A549 (cell line): ENCODE results near the gene UPF2. TPM values are rescaled to one million over a fixed set of nuclear protein-coding genes. Genes with fewer than 3 reads are reported as not detected.

Experiments used
- ATAC-seq, 2 experiments: fragments of 200-7000 bp in 1 of 2; fragments of >200 bp in 1 of 2; cut with Nextera tagmentation in 1 of 2; cut with Tn5 transposase in 1 of 2; 3 replicates each; pipeline versions ENCODE4 v1.8.0 to v1.9.1; 2018 to 2020; ENCODE audit warnings: mild to moderate bottlenecking in 1 of 2, moderate library complexity in 1 of 2
- CTCF ChIA-PET: fragments of 300-600 bp; sonication (Branson Sonifier 250); formaldehyde crosslinking; extraction: SDS; loops from one replicate; lab custom pipeline; 2021; ENCODE audit warnings: antibody characterized with exemption, inconsistent platforms; lab: Yijun Ruan, JAX
- POLR2A ChIA-PET: fragments of 350-600 bp; formaldehyde crosslinking; extraction: SDS; loops from one replicate; lab custom pipeline; 2021; ENCODE audit warnings: antibody characterized with exemption, inconsistent platforms; lab: Yijun Ruan, JAX
- DNase-seq, 2 experiments: peaks; one replicate each; pipeline versions ENCODE4 v3.0.0 to v3.0.0-alpha.2; 2011 to 2016; ENCODE audit warnings: low read depth in 1 of 2, low spot score in 1 of 2
- FAIRE-seq: peaks from 2 replicates; lab custom pipeline; 2011; peaks lifted over from hg19 to GRCh38; lab: Jason Lieb, UNC
- H3K27ac ChIP-seq, 2 experiments: fragments of >200 bp; sonication (Bioruptor Twin); formaldehyde crosslinking; 3 replicates each; pipeline ENCODE4 v1.5.1; 2016 to 2017
- H3K4me1 ChIP-seq: fragments of >200 bp; sonication (Bioruptor Twin); formaldehyde crosslinking; 3 replicates; pipeline ENCODE4 v1.6.1; 2016
- H3K4me2 ChIP-seq: fragments of >200 bp; sonication (Bioruptor Twin); formaldehyde crosslinking; 3 replicates; pipeline ENCODE4 v1.6.1; 2016
- H3K4me3 ChIP-seq: fragments of >200 bp; sonication (Bioruptor Twin); formaldehyde crosslinking; 3 replicates; pipeline ENCODE4 v1.5.1; 2016
- H3K9me3 ChIP-seq: fragments of >200 bp; sonication (Bioruptor Twin); formaldehyde crosslinking; 3 replicates; pipeline ENCODE4 v1.6.1; 2016
- CEBPB ChIP-seq, 2 experiments: fragments of >200 bp in 1 of 2; sonication (Bioruptor Twin) in 1 of 2; formaldehyde crosslinking in 1 of 2; IDR thresholded peaks; 2 replicates each; pipeline ENCODE4 v1.6.1; 2012 to 2016
- CHD4 ChIP-seq: fragments of 200-600 bp; sonication (generic); IDR thresholded peaks from 2 replicates; pipeline ENCODE4 v1.6.1; 2016; ENCODE audit warnings: antibody characterized with exemption, mild to moderate bottlenecking, borderline replicate concordance
- ESRRA ChIP-seq: fragments of 150-350 bp; IDR thresholded peaks from 2 replicates; pipeline ENCODE4 v1.6.1; 2014; ENCODE audit warnings: mild to moderate bottlenecking, low read length, borderline replicate concordance
- FOSB ChIP-seq: fragments of 250-450 bp; sonication (Bioruptor Pico); IDR thresholded peaks from 2 replicates; pipeline ENCODE4 v1.5.0; 2020; ENCODE audit warnings: mild to moderate bottlenecking, moderate library complexity
- FOXS1 ChIP-seq: fragments of 250-450 bp; sonication (Bioruptor Pico); IDR thresholded peaks from 2 replicates; pipeline ENCODE4 v1.5.0; 2020; ENCODE audit warnings: mild to moderate bottlenecking, moderate library complexity
- GATA3 ChIP-seq: IDR thresholded peaks from 2 replicates; pipeline ENCODE4 v1.6.1; 2012; ENCODE audit warnings: borderline replicate concordance
- HES2 ChIP-seq: fragments of >200 bp; sonication (Bioruptor Twin); formaldehyde crosslinking; IDR thresholded peaks from 2 replicates; pipeline ENCODE4 v1.6.1; 2016
- HMGXB4 ChIP-seq: fragments of 250-450 bp; sonication (Bioruptor Pico); IDR thresholded peaks from 2 replicates; pipeline ENCODE4 v1.5.0; 2021; ENCODE audit warnings: mild to moderate bottlenecking, moderate library complexity, borderline replicate concordance
- JUNB ChIP-seq: fragments of >200 bp; sonication (Bioruptor Twin); formaldehyde crosslinking; IDR thresholded peaks from 2 replicates; pipeline ENCODE4 v1.6.1; 2016
- MAZ ChIP-seq: fragments of 150-350 bp; IDR thresholded peaks from 2 replicates; pipeline ENCODE4 v1.6.1; 2014; ENCODE audit warnings: antibody characterized with exemption, low read depth, low read length, borderline replicate concordance
- MYC ChIP-seq: IDR thresholded peaks from 2 replicates; pipeline ENCODE4 v1.6.1; 2012; ENCODE audit warnings: mild to moderate bottlenecking, inconsistent platforms, low read length, improper control_type of control experiment, borderline replicate concordance
- RAD21 ChIP-seq, 2 experiments: fragments of >200 bp in 1 of 2; sonication (Bioruptor Twin) in 1 of 2; formaldehyde crosslinking in 1 of 2; IDR thresholded peaks in 1 of 2; conservative IDR thresholded peaks in 1 of 2; 2 replicates in 1 of 2; 3 replicates in 1 of 2; pipeline ENCODE4 v1.6.1; 2012 to 2018; ENCODE audit warnings: inconsistent platforms in 1 of 2
- ZFP36 ChIP-seq: fragments of 450-650 bp; IDR thresholded peaks from 2 replicates; pipeline ENCODE4 v1.6.1; 2014; ENCODE audit warnings: borderline replicate concordance; ENCODE audit not compliant: partially characterized antibody
- WGBS: methylation state at CpG from one replicate; pipeline ENCODE4 v1.1.6; 2017; ENCODE audit errors: missing lambda C conversion rate; 5-methylcytosine and 5-hydroxymethylcytosine counted together
- polyA plus RNA-seq, 4 experiments: library from polyadenylated mRNA; depleted of rRNA in 3 of 4; stranded (reverse); fragments of >200 nt; fragmentation: RNase III in 1 of 4; extraction: RNeasy Plus Mini Kit Qiagen cat#74134 plus additional on column Dnase treatment in 1 of 4; gene quantifications; 2 replicates in 3 of 4; 3 replicates in 1 of 4; pipeline ENCODE4 v1.2.3, GENCODE V29; 2011 to 2017
- TF ChIP-seq, protein P1 (sequence below): fragments of >200 bp; sonication (Bioruptor Twin); formaldehyde crosslinking; IDR thresholded peaks from 3 replicates; pipeline ENCODE4 v1.5.1; 2016
- TF ChIP-seq, protein P2 (sequence below): fragments of 200-600 bp; sonication (generic); IDR thresholded peaks from 2 replicates; pipeline ENCODE4 v1.6.1; 2016; ENCODE audit warnings: antibody characterized with exemption, mild to moderate bottlenecking, moderate library complexity
- TF ChIP-seq, protein P3 (sequence below): IDR thresholded peaks from 2 replicates; pipeline ENCODE4 v1.6.1; 2012
- TF ChIP-seq, protein P4 (sequence below): IDR thresholded peaks from 2 replicates; pipeline ENCODE4 v1.6.1; 2012; ENCODE audit warnings: low read depth, borderline replicate concordance

UPF2 gene
- polyA plus RNA-seq, 2 of the 4 experiments (the other 2 are of a cell fraction) = 16.5 to 21.6 TPM

GRCh38 chr10:12051241-12051640 lies 8.6 kb upstream of the UPF2 start:
- FAIRE-seq (no peak), DNase-seq (no peak), ATAC-seq (no peak)
- 51% methylated on average over 4 of the region's 4 CpGs for WGBS
- no peaks in the 10 kb centered on the region for H3K9me3 ChIP-seq
- ChIA-PET CTCF (interaction anchor here (0.7 to 1.8 kb wide), 3 partner anchors 14 to 164 kb away, joined by 4 to 6 read pairs (median 6); no protein-coding TSS in a partner anchor), POLR2A (no interaction called here)
- H3K4me3 ChIP-seq = no peak overlapping the region
- TF ChIP-seq, protein P1, sequence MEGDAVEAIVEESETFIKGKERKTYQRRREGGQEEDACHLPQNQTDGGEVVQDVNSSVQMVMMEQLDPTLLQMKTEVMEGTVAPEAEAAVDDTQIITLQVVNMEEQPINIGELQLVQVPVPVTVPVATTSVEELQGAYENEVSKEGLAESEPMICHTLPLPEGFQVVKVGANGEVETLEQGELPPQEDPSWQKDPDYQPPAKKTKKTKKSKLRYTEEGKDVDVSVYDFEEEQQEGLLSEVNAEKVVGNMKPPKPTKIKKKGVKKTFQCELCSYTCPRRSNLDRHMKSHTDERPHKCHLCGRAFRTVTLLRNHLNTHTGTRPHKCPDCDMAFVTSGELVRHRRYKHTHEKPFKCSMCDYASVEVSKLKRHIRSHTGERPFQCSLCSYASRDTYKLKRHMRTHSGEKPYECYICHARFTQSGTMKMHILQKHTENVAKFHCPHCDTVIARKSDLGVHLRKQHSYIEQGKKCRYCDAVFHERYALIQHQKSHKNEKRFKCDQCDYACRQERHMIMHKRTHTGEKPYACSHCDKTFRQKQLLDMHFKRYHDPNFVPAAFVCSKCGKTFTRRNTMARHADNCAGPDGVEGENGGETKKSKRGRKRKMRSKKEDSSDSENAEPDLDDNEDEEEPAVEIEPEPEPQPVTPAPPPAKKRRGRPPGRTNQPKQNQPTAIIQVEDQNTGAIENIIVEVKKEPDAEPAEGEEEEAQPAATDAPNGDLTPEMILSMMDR = no peak
- TF ChIP-seq HMGXB4 (CRISPR knock-in tag) = no peak
- TF ChIP-seq, protein P2, sequence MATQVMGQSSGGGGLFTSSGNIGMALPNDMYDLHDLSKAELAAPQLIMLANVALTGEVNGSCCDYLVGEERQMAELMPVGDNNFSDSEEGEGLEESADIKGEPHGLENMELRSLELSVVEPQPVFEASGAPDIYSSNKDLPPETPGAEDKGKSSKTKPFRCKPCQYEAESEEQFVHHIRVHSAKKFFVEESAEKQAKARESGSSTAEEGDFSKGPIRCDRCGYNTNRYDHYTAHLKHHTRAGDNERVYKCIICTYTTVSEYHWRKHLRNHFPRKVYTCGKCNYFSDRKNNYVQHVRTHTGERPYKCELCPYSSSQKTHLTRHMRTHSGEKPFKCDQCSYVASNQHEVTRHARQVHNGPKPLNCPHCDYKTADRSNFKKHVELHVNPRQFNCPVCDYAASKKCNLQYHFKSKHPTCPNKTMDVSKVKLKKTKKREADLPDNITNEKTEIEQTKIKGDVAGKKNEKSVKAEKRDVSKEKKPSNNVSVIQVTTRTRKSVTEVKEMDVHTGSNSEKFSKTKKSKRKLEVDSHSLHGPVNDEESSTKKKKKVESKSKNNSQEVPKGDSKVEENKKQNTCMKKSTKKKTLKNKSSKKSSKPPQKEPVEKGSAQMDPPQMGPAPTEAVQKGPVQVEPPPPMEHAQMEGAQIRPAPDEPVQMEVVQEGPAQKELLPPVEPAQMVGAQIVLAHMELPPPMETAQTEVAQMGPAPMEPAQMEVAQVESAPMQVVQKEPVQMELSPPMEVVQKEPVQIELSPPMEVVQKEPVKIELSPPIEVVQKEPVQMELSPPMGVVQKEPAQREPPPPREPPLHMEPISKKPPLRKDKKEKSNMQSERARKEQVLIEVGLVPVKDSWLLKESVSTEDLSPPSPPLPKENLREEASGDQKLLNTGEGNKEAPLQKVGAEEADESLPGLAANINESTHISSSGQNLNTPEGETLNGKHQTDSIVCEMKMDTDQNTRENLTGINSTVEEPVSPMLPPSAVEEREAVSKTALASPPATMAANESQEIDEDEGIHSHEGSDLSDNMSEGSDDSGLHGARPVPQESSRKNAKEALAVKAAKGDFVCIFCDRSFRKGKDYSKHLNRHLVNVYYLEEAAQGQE = no peak
- TF ChIP-seq, protein P3, sequence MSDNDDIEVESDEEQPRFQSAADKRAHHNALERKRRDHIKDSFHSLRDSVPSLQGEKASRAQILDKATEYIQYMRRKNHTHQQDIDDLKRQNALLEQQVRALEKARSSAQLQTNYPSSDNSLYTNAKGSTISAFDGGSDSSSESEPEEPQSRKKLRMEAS = no peak
- TF ChIP-seq JUNB = no peak
- no peak for TF ChIP-seq FOXS1 (CRISPR knock-in tag)
- no peak for TF ChIP-seq FOSB (CRISPR knock-in tag)
- no peaks in the 10 kb centered on the region for H3K4me1 ChIP-seq
- no peak overlapping the region for H3K4me2 ChIP-seq
- no peak overlapping the region for H3K27ac ChIP-seq

DNA sequence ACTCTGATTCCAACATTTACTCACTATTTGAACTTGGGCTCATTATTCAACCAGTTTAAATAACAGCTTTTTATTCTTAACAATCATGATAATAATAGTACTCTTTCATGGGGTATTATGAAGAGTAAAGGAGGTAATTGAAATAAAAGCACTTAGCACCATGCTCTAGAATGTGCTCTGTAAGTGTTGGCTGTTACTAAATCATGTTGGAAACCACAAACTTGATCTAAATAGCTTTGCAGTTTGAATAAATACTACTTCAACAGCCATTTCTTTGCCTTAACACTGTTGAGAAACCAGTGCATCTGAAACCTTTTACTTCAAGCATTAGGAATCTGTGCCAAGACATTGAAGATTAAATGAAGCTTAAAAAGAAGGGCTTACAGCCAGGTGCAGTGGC lies 7.9 kb upstream of the UPF2 start:
- Histone ChIP-seq H3K27ac (no peak overlapping the region), H3K4me2 (no peak overlapping the region), H3K9me3 (no peaks in the 10 kb centered on the region), H3K4me1 (no peaks in the 10 kb centered on the region), H3K4me3 (no peak overlapping the region)
- TF ChIP-seq ESRRA = no peak
- TF ChIP-seq CEBPB (IDR thresholded peaks at IDR 0.05) = no peak
- TF ChIP-seq MAZ = no peak
- TF ChIP-seq HES2 = no peak
- no peak for TF ChIP-seq MYC
- TF ChIP-seq RAD21 (conservative IDR thresholded peaks at IDR 0.05 in 1 of 2, IDR thresholded peaks at IDR 0.05 in 1 of 2) = no peak
- TF ChIP-seq CHD4 = no peak
- TF ChIP-seq, protein P4, sequence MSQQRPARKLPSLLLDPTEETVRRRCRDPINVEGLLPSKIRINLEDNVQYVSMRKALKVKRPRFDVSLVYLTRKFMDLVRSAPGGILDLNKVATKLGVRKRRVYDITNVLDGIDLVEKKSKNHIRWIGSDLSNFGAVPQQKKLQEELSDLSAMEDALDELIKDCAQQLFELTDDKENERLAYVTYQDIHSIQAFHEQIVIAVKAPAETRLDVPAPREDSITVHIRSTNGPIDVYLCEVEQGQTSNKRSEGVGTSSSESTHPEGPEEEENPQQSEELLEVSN = no peak
- no peak for TF ChIP-seq GATA3
- TF ChIP-seq ZFP36 = no peak
- TF ChIP-seq, protein P2 = no peak
- ChIA-PET CTCF (interaction anchor here (0.7 to 1.1 kb wide), 2 partner anchors 15 to 16 kb away, joined by 4 to 6 read pairs; no protein-coding TSS in a partner anchor), POLR2A (no interaction called here)
- ATAC-seq (no peak), FAIRE-seq (no peak), DNase-seq (no peak)
